Suppressor macrophage treated with lipopolysaccharide for 4 hours (primary cell): ENCODE data around the gene PAFAH1B1.
"Not testable (repeated sequence)": the region's sequence is repeated elsewhere in the genome, so short reads cannot be mapped to it uniquely, and the experiment has no call there.

ENCODE experiments used
- DNase-seq: peaks from one replicate; pipeline ENCODE4 v3.0.0-alpha.2; 2020

Gene PAFAH1B1

DNA sequence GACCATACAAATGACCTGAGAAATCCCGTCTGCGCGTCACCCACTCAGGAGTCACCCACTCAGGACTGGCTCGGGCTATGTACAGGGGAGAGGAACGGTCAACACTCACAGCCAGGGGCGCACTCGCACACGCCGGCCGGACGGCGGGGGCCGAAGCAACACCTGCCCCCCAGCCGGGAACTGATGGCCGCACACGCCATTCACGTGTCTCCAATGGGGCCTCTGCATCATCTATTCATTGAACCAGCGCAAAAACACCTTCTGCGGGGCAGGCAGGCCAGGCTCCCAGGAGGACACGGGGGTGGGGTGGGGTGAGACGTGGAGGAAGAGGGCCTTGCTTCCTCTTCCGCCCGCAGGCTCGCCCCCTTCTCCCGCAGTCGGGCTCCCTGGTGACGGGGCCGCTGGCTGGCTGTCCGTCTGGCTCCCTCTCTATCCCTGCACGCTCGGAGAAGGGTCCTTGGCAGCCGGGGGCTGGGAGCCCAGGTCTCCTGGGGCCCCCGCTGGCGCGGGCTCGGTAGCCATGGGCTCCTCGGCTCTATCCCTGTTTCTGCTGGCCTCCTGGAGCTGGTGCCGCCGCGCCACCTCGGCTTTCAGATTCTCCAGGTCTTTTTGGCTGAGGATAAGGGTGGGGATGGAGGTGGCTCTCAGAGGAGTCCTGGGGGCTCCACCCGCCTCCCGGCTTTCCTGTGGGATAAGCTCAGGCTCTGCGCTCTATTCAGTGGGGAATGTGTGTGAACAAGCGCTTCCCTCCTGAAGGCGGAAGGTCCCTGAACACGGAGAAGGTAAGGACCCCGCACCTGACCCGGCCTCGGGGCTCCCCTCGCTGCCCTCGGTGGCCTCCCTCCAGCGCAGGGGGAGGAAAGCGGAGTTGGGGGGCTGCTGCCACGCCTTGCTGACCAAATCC is 97.0 kb downstream of the PAFAH1B1 start:
- no peak for DNase-seq

- no peak for DNase-seq
These were observed 97.8 kb downstream of the PAFAH1B1 start for GRCh38 chr17:2691069-2691871.

GRCh38 chr17:2691965-2692780 is 98.7 kb downstream of the PAFAH1B1 start:
- DNase-seq: no peak

- DNase-seq: no peak
These were observed 99.3 kb downstream of the PAFAH1B1 start for GRCh38 chr17:2692781-2693135.

- DNase-seq: no peak
These were observed 100.3 kb downstream of the PAFAH1B1 start for GRCh38 chr17:2693561-2694380.

DNA sequence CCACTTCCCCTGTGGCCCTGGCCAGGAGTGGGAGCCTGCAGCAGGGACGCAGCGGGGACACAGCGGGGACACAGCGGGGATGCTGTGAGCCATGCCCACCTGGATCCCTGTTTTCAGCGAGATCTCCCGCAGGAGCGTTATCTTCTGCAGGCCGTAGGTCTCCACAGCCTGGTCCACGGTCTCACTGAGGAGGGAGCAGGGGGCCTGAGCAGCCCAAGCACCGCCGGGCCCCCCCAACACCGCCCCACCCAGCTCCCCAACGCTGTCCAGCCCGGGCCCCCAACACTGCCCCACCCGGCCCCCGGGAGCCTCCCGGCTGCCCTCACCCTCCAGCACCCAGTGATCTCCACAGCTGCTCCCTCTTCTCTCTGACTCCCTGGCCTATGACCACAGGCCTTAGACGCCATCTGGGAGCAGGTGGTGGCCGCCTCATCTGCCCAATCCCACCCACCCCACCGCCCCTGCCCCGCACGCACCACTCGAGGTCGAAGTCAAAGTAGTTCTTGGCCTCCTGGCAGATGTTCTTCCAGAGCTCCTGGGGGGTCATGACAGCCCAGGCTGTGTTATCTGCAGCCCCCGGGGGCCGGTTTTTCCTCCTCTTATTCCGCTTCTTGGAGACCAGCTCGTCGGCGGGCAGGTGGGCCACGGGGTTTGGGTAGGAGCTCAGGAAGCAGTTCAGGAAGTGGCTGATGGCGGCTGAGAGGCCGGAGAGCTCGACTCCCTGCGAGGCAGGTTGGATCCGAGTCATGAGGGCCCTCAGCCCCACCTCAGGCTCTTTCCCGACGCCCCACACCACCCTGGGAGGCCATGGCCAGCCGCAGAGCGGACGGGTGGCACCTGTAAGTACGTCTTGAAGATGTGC is 101.2 kb downstream of the PAFAH1B1 start:
- no peak for DNase-seq

GRCh38 chr17:2695243-2695960 is 101.9 kb downstream of the PAFAH1B1 start:
- DNase-seq: no peak

GRCh38 chr17:2695961-2696760 is 102.7 kb downstream of the PAFAH1B1 start:
- DNase-seq: no peak

DNA sequence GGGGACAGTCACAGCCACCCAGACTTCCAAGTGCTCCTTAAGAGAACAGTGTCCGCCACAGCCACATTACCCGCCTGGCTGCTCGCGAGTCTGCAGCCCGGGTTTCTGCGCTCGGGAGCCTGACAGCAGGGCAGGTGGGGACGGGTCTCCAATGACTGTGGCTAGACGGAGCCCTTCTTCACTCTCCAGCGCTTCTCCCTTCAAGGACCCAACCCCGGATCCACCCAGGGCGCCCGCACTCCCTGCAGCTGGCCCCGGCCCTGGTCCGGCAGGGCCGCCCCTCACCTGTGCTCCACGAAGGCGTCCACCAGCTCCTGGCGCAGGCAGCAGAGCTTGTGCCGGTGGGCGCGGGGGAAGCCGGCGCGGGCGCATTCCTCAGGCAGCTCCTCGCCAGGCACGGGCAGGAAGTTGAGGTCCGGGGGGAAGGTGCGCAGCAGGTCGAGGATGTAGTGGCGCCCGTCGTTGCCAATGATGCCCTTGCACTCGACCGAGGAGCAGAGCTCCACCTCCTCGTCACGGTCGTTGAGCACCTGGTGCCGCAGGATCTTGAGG is 104.2 kb downstream of the PAFAH1B1 start:
- DNase-seq: no peak

DNA sequence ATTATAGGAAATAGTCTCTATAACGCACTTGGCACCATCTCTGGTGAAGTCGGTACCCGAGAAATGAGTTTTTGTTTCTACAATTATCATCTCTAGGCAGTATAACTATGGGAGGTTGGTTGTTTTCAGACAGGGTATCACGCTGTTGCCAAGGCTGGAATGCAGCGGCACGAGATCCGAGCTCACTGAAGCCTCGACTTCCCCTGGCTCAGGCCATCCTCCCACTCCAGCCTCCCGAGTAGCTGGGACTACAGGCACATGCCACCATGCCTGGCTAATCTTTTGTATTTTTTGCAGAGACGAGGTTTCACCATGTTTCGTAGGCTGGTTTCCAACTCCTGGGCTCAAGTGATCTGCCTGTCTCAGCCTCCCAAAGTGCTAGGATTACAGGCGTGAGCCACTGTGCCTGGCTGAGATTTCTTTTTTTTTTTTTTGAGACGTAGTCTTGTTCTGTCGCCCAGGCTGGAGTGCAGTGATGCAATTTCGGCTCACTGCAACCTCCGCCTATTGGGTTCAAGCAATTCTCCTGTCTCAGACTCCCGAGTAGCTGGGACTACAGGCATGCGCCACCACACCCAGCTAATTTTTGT is 105.9 kb downstream of the PAFAH1B1 start:
- not testable (repeated sequence) for DNase-seq

DNA sequence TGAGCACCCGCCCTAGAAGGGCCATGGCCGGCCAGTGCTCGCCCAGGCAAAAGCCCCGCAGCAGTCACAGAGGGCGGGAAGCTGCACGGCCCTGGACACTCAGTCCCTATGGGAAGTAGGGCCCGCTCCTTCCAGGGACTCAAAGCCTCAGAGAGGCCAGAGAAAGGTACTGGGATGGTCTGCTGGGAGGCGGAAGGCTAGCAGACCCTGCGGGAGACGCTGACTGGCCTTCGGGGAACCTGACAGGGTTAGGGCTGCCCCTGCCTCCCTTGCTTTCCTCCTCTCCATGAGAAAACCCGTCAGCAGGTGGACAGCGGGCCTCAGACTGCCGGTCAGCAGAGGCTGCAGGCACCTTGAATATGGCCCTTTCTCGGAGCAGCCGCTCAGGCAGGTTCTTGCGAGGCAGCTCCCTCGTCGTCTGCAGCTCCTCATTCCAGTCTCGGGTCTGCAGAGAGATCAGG is 106.6 kb downstream of the PAFAH1B1 start:
- no peak for DNase-seq

GRCh38 chr17:2700491-2701141 is 107.2 kb downstream of the PAFAH1B1 start:
- no peak for DNase-seq

DNA sequence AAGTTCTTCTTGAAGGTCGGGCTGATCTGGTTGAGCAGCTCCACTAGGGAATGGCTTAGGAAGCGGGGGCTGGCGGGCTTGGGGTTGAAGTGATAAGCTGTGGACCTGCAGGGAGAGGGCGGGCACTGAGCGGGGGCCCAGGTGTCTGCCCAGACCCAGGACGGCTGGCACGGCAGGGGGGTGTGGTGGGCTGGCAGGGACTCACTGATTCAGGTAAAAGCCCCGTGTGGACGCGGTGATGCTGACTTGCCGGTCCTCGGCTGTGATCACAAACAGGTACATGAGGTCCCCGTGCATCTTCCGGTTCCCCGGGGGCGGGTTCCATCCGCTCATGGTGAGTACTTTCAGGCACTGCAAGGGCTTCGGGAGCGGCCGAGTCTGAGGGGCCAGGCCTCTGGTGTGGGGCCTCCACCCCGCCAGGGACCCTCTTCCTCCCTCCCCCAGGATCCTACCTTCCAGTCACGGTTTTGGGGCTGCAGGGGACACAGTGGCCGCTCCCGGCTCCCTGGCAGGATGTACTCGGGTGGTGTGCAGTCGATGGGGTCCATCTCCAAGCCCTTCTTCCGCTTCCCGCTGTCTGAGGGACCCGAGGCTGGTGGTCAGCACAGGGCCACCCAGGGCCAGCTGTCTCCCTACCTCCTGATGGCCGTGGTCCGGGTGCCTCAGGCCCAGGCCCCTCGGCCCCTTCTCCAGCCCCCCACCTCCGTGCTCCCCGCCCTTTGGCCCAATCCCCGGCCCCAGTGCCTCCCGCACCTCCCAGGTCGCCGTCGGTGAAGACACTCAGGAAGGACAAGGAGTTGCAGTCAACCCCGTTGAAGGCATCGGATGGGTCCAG is 107.9 kb downstream of the PAFAH1B1 start:
- no peak for DNase-seq

DNA sequence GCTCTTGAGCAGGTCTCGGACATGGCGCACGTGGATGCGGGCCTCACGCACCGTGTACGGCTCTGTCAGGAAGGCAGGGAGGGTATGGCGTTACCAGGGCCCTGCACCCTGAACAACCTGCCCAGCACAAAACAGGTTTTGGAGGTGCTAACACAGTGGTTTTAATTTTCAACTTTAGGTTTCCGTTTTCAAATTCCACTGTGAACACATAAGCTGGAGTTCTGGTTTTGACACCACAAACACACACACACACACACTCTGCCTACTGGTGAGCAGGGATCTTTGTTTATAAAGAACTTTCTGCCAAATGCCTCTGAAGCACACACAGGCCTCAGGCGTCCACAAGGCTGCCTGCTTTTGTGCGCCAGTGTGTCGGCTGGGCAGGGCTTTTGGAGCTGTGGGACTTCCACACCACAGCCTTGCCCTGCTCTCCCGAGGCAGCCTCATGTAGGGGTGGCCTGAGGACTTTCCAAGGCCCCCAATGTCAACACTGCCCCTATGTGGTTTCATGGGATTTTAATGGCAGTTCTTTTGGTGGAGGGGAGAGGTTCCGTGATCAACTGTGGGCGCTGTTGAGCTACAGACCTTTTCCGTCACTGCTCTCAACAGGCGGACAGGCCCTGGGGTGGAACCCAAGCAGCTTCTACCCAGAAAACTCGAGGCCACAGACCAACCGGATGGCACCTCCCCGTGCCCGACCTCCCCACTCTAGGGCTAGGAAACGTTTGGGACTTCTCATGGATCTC is 108.7 kb downstream of the PAFAH1B1 start:
- no peak for DNase-seq

- no peak for DNase-seq
These were observed 109.7 kb downstream of the PAFAH1B1 start for GRCh38 chr17:2703181-2703580.

GRCh38 chr17:2703606-2704005 is 110.2 kb downstream of the PAFAH1B1 start:
- DNase-seq: no peak
